GM18505 (cell line): ENCODE data around the gene ST8SIA1.

Source experiments
- ATAC-seq: cut with Tn5 transposase; IDR thresholded peaks from one replicate; pipeline ENCODE4 v1.9.1; 2021; ENCODE audit not compliant: unreplicated experiment
- POLR2A ChIP-seq: IDR thresholded peaks from 4 replicates; pipeline ENCODE4 v1.6.1; 2011; ENCODE audit warnings: borderline replicate concordance; ENCODE audit not compliant: insufficient read depth, insufficient read length; ENCODE audit errors: extremely low read depth

ST8SIA1 gene

DNA sequence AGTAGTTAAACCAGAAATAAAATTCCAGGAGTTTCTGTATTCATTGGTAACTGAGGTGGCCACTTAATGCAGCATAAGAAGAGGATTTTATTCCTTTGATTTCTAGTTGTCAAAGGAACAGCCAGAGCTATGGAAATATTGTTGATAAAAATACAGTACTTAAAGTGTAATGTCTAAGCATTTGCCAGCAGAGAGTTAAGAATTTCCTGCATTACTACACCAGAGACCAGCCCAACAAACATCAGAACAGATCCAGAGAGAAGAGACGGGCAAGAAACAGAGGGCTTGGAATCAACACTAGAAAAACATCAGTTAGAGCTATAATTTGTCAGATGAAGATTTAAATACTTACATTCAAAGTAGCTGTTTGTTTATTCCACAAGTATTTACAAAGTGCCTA lies 77.9 kb downstream of the ST8SIA1 start:
- ATAC-seq = no peak
- no peak for TF ChIP-seq POLR2A

- TF ChIP-seq POLR2A = no peak
- no peak for ATAC-seq
Observed at GRCh38 chr12:22256041-22256441, 78.5 kb downstream of the ST8SIA1 start.

DNA sequence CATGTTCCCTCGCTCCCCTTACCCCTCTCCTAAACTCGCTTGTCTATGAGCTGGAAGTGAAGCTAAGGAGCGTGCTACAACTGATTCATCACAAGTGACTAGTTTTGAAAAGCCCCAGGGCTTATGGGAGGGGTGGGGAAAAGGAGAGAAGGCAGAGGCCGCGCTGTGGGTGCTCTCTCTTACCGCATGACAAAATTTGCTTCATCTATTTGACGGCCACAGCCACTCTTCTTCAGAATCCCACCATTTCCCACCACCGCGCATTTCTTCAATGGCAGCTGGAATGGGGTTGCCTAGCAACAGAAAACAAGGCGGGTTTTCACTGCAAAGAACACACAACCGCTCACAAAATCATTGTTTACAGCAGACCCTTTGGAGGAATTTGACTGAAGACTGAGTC lies 79.4 kb downstream of the ST8SIA1 start:
- no peak for TF ChIP-seq POLR2A
- no peak for ATAC-seq

GRCh38 chr12:22254478-22254877 lies 80.0 kb downstream of the ST8SIA1 start:
- no peak for ATAC-seq
- TF ChIP-seq POLR2A = no peak

GRCh38 chr12:22252057-22252456 lies 82.5 kb downstream of the ST8SIA1 start:
- TF ChIP-seq POLR2A = no peak

DNA sequence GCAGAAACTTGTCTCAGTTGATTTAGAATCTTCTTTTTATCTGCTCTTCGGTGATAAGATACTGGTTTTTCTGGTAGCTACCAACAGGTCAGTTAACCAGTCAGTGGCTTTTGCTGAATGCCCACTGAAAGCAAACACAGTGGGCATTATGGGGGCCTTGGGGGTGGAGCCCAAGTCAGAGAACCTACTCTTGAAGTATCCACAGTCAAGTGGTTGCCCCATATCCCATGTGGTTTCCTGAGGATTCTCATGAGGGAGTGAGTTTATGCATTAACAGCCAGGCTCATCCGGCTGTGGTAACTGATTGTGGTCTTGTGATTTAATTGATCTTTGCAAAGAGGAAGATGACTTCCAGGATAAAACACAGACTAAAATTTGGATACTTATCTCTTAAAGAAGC lies 83.7 kb downstream of the ST8SIA1 start:
- no peak for ATAC-seq
- no peak for TF ChIP-seq POLR2A

More at GRCh38 chr12:22252057-22252456, 82.5 kb downstream of the ST8SIA1 start:
- ATAC-seq = no peak

DNA sequence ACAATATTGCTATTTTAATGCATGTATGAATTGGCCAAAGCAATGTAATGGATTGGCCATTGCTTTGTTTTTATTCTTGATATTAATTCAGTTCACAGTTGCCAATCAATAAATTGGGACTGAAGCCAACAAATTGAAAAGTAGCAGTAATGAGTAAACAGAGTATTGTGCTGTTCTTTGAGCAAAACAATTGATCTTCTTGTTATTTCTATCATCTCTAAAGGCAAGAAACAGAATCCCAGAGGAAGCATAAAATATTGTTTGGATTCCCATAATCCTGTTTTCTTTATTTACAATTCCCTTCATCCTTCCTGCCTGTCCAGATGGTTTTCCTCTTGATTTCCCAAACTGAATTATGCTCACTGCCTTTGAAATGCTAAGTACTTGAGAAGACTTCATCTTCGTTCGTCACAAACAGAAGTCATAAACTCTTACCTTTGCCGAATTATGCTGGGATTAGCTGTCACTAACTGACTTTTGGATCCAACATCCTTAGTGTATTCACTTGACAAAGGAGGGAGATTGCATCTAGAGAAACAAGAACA lies 85.9 kb downstream of the ST8SIA1 start:
- TF ChIP-seq POLR2A = no peak
- no peak for ATAC-seq

- no peak for ATAC-seq
- TF ChIP-seq POLR2A = no peak
Observed at GRCh38 chr12:22248121-22248520, 86.4 kb downstream of the ST8SIA1 start.

- no peak for ATAC-seq
- no peak for TF ChIP-seq POLR2A
Observed at GRCh38 chr12:22246217-22246846, 88.2 kb downstream of the ST8SIA1 start.

DNA sequence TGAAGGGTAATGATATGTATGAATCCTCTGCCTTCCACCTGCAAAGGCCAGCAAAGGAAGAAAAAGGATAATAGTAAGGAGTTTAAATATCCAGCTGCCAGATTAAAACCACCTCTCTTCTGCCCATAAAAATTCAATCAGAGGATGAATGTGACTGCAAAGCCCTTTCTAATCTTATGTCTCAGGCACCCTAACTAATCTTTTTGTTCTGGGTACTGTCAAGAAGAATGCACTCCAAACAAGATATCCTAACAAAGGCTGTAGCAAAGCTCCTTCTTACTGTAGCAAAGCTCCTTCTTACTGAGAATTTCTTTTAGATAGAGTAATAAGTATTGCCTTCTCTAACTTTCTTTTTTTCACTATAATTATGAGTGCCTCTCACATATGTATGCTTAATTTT lies 91.8 kb downstream of the ST8SIA1 start:
- no peak for ATAC-seq
- TF ChIP-seq POLR2A = no peak

DNA sequence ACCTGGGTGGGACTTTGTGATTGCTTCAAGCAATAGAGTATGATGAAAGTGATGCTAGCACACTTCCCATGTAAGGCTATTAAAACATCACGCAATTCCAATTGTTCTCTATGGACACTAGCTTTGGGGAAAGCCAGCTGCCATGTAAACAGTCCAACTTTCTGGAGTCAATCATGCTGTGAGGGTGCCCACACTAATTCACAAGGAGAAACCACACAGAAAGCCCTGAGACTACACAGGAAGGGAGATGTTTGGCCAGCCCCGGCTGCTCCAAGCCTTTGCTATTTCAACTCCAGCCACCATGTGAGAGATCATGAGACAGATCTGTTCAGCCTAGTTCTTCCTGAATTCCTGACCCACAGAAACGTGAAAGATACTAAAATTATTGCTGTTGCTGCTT lies 96.3 kb downstream of the ST8SIA1 start:
- TF ChIP-seq POLR2A = no peak
- no peak for ATAC-seq

GRCh38 chr12:22234561-22234960 lies 99.9 kb downstream of the ST8SIA1 start:
- no peak for TF ChIP-seq POLR2A
- ATAC-seq = no peak

GRCh38 chr12:22231836-22232235 lies 102.7 kb downstream of the ST8SIA1 start:
- ATAC-seq = no peak
- TF ChIP-seq POLR2A = no peak

GRCh38 chr12:22231078-22231477 lies 103.4 kb downstream of the ST8SIA1 start:
- TF ChIP-seq POLR2A = no peak
- ATAC-seq = no peak
